Ramos (cell line): ENCODE results near the gene NSD2.

Source experiments
- in situ Hi-C: fragments of 300-500 bp; cut with MboI; formaldehyde crosslinking; loops from one replicate; pipeline ENCODE4 v1.14.3; 2022; ENCODE audit warnings: low sequenced_read_pairs; ENCODE audit not compliant: unreplicated experiment

NSD2 gene

DNA sequence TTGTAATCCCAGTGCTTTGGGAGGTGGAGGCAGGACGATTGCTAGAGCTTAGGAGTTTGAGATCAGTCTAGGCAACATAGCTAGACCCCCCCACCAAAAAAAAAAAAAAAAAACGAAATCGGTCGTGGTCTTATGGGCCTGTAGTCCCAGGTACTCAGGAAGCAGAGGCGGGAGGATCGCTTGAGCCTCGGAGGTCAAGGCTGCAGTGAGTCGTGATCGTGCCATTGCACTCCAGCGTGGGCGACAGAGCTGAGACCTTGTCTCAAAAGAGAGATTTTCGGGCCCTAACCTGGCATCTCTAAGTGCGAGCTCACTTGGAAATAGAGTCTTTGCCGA, 8.3 kb upstream of the NSD2 start:
- in situ Hi-C loops, result no loop called here

GRCh38 chr4:1863297-1864033, 7.7 kb upstream of the NSD2 start:
- in situ Hi-C loops, result no loop called here

GRCh38 chr4:1864076-1865008, 6.9 kb upstream of the NSD2 start:
- in situ Hi-C loops, result no loop called here

- in situ Hi-C loops, result no loop called here
Measured at GRCh38 chr4:1866189-1866661, 5.0 kb upstream of the NSD2 start.

DNA sequence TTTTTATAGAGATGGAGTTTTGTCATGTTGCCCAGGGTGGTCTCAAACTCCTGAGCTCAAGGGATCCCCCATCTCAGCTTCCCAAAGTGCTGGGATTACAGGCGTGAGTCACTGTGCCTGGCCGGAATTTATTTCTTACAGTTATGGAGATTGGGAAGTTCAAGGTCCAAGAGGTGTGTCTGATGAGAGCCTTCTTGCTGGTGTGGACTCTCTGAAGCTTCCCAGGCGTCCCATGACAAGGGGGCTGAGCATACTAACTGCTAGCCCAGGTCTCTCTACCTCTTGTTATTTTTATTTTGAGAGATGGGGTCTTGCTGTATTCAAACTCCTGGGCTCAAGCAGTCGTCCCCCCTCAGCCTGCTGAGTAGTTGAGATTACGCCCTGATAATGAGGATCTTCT, 2.9 kb upstream of the NSD2 start:
- in situ Hi-C loops, result no loop called here

- in situ Hi-C loops, result no loop called here
Measured at GRCh38 chr4:1868912-1869311, 2.3 kb upstream of the NSD2 start.

DNA sequence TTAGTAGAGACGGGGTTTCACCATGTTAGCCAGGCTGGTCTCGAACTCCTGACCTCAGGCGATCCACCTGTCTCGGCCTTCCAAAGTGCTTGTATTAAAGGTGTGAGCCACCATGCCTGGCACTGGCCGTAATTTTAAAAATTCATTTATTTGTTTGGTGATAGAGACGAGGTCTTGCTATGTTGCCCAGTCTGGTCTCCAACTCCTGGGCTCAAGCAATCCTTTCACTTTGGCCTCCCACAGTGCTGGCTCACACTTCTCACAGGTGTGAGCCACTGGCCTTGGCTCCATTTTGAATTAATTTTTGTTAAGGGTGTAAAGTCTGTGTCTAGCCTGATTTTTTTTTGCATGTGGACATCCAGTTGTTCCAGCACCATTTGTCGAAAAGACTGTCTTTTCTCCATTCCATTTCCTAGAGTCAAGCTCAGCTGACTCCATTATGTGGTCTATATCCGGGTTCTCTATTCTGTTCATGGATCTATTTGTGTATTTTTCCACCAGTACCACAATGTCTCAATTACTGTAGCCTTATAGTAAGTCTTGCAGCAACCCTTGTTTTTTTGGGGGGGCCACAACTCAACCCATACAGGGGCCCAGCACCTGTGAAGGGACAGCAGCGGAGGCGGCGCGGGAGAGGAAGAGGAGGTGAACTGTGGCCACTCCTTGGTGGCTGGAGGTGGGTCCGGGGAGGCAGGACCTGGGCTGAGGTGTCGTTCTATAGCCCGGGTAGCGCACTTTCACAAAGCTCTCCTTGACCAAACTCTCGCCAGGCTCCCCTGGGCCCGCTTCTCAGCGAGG, 1.5 kb upstream of the NSD2 start:
- in situ Hi-C loops, result no loop called here

- in situ Hi-C loops, result no loop called here
Measured at GRCh38 chr4:1870328-1870577, 940 bp upstream of the NSD2 start.

GRCh38 chr4:1871471-1872021, 353 bp downstream of the NSD2 start:
- in situ Hi-C loops, result no loop called here

DNA sequence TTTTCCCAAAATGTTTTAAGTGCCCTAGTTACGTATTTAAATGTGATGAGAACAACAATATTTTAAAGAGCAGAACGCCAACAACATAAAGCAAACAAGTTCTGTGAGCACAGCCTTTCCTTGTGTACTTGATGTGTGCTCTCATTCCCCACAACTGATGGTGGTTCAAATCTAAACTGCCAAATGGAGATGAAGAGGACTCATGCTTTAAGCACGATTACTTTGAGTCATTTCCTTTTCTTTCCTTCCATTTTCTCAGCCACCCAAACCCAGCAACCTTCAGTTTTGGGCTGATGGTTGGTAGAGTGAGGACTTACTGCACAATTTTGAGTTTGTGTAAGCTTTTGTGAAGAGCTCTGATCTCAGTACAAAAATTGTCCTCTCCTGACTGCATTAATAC, 1.7 kb downstream of the NSD2 start:
- in situ Hi-C loops, result no loop called here

GRCh38 chr4:1873291-1873690, 2.1 kb downstream of the NSD2 start:
- in situ Hi-C loops, result no loop called here

DNA sequence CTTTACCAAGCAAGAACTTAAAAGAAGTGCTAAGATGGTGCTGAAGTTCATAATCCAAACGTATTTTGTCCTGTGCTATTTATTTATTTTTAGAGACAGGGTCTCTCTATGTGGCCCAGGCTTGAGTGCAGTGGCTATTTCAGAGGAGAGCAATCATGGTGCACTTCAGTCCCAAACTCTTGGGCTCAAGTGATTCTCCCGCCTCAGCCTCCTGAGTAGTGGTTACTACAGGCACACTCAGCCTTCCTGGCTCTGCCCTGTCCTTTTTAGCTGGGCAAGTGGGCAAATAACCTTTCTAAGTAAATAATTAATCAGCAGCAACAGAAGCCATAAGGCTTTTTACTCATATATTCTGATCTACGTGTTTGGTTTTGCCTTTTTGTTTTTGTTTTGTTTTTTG, 2.6 kb downstream of the NSD2 start:
- in situ Hi-C loops, result no loop called here

GRCh38 chr4:1874201-1874600, 3.0 kb downstream of the NSD2 start:
- in situ Hi-C loops, result no loop called here

GRCh38 chr4:1879485-1879884, 8.3 kb downstream of the NSD2 start:
- in situ Hi-C loops, result no loop called here

- in situ Hi-C loops, result no loop called here
Measured at GRCh38 chr4:1880332-1880731, 9.1 kb downstream of the NSD2 start.

DNA sequence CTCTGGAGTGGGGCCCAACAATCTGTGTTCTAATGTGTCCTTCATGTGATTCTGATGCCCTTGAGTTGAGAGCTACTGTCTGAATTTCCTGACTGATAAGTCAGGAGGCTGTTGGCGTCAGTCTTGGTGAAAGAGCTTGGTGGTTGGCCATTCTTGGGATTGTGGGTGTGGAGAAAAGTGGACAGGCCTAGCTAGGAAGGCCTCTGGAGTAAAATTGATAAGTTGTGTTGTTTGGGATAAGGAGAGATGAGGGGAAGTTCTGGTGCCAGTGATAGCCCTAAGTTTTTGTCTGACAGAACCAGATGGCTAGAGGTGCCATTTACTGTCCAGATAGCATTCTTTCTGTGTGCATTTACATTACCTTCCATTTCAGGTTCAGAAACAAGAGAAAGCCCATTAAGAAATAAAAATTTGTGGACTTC, 11.7 kb downstream of the NSD2 start:
- in situ Hi-C loops, result no loop called here

GRCh38 chr4:1883583-1883982, 12.4 kb downstream of the NSD2 start:
- in situ Hi-C loops, result no loop called here

GRCh38 chr4:1885414-1885813, 14.2 kb downstream of the NSD2 start:
- in situ Hi-C loops, result no loop called here

DNA sequence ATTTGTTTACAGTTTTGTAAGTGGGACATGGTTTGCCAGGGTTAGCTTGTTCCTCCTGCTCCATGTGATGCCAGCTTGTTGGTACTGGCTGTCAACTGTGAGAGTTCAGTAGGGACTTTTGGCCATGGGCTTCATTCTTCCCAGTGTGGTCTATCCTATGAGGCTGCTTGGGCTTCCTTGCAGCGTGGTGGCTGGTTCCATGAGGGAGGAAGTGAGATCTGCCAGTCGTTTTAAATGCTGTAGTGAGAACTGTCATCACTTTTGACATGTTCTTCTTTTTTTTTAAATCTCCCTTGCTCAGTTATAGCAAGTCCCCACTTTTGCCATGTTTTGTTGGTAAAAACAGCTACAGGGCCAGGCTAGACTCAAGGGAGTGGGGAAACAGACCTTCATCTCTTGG, 15.9 kb downstream of the NSD2 start:
- in situ Hi-C loops, result no loop called here

GRCh38 chr4:1890979-1891570, 19.9 kb downstream of the NSD2 start:
- in situ Hi-C loops, result no loop called here
